Muscle of leg (tissue), 16 donors: ENCODE measurements around the gene RPP25L. TPM values are rescaled to one million over a fixed set of nuclear protein-coding genes. Genes with fewer than 3 reads are reported as not detected.

Source experiments
- DNase-seq: peaks from one replicate; pipeline ENCODE4 v3.0.0; 2013
- H3K27ac ChIP-seq: one replicate; pipeline ENCODE4 v1.5.1; 2013; ENCODE audit warnings: mild to moderate bottlenecking, low read length, control low read depth
- H3K27me3 ChIP-seq: one replicate; pipeline ENCODE4 v1.6.1; 2013; ENCODE audit warnings: low read length; ENCODE audit not compliant: control insufficient read depth, insufficient read depth
- H3K36me3 ChIP-seq: one replicate; pipeline ENCODE4 v1.6.1; 2013; ENCODE audit warnings: low read length; ENCODE audit not compliant: control insufficient read depth, insufficient read depth
- H3K4me1 ChIP-seq: one replicate; pipeline ENCODE4 v1.6.1; 2013; ENCODE audit warnings: low read length; ENCODE audit not compliant: control insufficient read depth, insufficient read depth
- H3K4me3 ChIP-seq: one replicate; pipeline ENCODE4 v1.5.1; 2013; ENCODE audit warnings: low read length, control low read depth
- H3K9me3 ChIP-seq: replicated peaks from 2 replicates; pipeline ENCODE4 v1.6.1; 2013; ENCODE audit warnings: low read depth, low read length; ENCODE audit not compliant: control insufficient read depth
- whole genome bisulfite sequencing: methylation state at CpG from one replicate; pipeline ENCODE4 v1.1.5; 2013; ENCODE audit warnings: missing lambda C conversion rate; ENCODE audit not compliant: insufficient coverage; 5-methylcytosine and 5-hydroxymethylcytosine counted together
- long read RNA-seq, 11 donors: transcript quantifications; one replicate each; lab custom pipeline, GENCODE V29; 2026
- polyA plus RNA-seq, 8 donors: library from polyadenylated mRNA; unstranded; fragments of 120-200 nt; gene quantifications; one replicate each; pipeline versions ENCODE4 v1.2.1 to v1.2.3, GENCODE V29; 2013; ENCODE audit warnings: inconsistent platforms in 1 of 8, low replicate concordance in 1 of 8; ENCODE audit not compliant: insufficient read length in 8 of 8, insufficient read depth in 1 of 8
- total RNA-seq: library from RNA; stranded (reverse); fragments of 120-200 nt; gene quantifications from one replicate; pipeline ENCODE4 v1.2.4, GENCODE V29; 2013

RPP25L gene
- total RNA-seq (26.1 TPM), polyA plus RNA-seq (10 to 100 TPM; 20.4 to 25.9 (median 22.0) TPM)
- long read RNA-seq, donor 1, partial matches to known transcripts, result 0 of 4 reads
- long read RNA-seq, donor 1, other reads (novel, unspliced or antisense), result 0 of 4 reads
- long read RNA-seq, donor 2, partial matches to known transcripts, result 0 of 2 reads
- long read RNA-seq, donor 2, other reads (novel, unspliced or antisense), result 0 of 2 reads
- long read RNA-seq, donor 3, transcript RPP25L-202 (2 exons, 888 nt), result major isoform, 21 of 37 reads
- long read RNA-seq, donor 3, partial matches to known transcripts, result 14 of 37 reads
- long read RNA-seq, donor 3, other reads (novel, unspliced or antisense), result 0 of 37 reads
- long read RNA-seq, donor 4, transcript RPP25L-202 (2 exons, 888 nt), result major isoform, 9 of 10 reads
- long read RNA-seq, donor 4, partial matches to known transcripts, result 0 of 10 reads
- long read RNA-seq, donor 4, other reads (novel, unspliced or antisense), result 0 of 10 reads
- long read RNA-seq, donor 5, transcript RPP25L-202 (2 exons, 888 nt), result major isoform, 25 of 51 reads
- long read RNA-seq, donor 5, partial matches to known transcripts, result 22 of 51 reads
- long read RNA-seq, donor 5, other reads (novel, unspliced or antisense), result 0 of 51 reads
- long read RNA-seq, donor 6, transcript RPP25L-202 (2 exons, 888 nt), result major isoform, 26 of 51 reads
- long read RNA-seq, donor 6, partial matches to known transcripts, result 21 of 51 reads
- long read RNA-seq, donor 6, other reads (novel, unspliced or antisense), result 0 of 51 reads
- long read RNA-seq, donor 7, transcript RPP25L-202 (2 exons, 888 nt), result major isoform, 22 of 24 reads
- long read RNA-seq, donor 7, partial matches to known transcripts, result 0 of 24 reads
- long read RNA-seq, donor 7, other reads (novel, unspliced or antisense), result 0 of 24 reads
- long read RNA-seq, donor 8, transcript RPP25L-202 (2 exons, 888 nt), result major isoform, 7 of 21 reads
- long read RNA-seq, donor 8, partial matches to known transcripts, result 13 of 21 reads
- long read RNA-seq, donor 8, other reads (novel, unspliced or antisense), result 0 of 21 reads
- long read RNA-seq, donor 9, transcript RPP25L-202 (2 exons, 888 nt), result major isoform, 7 of 9 reads
- long read RNA-seq, donor 9, partial matches to known transcripts, result 0 of 9 reads
- long read RNA-seq, donor 9, other reads (novel, unspliced or antisense), result 0 of 9 reads
- long read RNA-seq, donor 10, transcript RPP25L-202 (2 exons, 888 nt), result major isoform, 18 of 19 reads
- long read RNA-seq, donor 10, partial matches to known transcripts, result 0 of 19 reads
- long read RNA-seq, donor 10, other reads (novel, unspliced or antisense), result 0 of 19 reads
- long read RNA-seq, donor 11, transcript RPP25L-202 (2 exons, 888 nt), result major isoform, 23 of 26 reads
- long read RNA-seq, donor 11, partial matches to known transcripts, result 0 of 26 reads
- long read RNA-seq, donor 11, other reads (novel, unspliced or antisense), result 0 of 26 reads

DNA sequence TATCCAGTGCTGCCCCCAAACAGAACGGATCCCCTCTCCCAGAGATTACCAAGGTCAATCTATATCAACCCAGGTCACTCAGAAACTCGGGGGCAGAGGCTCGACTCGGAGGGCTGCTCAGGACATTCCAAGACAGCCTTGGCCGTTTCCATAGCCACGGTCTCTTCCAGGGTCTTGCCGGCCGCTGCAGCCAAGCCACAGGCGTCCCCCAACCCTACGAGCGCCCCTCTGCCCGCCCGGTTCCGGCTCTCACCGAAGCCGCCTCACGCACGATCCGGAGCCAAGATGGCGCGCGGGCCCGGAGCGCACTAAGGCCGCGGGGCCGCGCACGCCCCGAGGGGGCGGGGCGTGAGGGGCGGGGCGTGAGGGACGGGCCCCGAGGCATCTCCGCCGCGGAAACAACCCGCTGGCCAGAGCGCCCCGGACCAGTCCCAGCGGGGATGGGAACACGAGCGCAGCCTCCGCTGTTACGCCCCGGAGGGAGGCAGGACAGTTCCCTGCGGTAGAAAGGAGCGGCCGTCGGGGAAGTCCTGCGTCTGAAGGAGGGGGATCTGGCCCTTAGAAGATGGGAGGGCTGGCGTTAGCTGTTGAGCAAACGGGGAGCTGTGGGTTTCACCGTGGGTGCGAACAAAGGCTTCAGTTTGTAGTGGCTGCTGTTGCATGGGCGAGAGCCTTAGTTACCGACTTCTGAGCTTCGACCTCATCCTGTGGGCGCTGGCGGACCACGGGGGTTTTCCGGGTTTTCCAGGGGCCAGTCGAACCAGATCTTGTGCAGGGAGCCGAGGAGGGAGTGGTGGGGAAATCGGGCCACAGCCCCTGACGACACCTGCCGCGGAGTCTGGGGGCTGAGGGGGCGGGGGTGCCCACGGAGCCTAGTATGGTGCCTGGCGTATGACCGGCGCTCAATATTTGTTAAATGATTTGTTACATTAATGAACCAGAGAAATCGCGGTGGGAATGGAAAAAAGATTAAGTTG, at the start of gene RPP25L:
TSS of gene RPP25L (minus strand) at position 287 of the 977 bp plus-strand sequence. CDS start 801 bp downstream, outside the sequence.
- peak; percentile 96 for DNase-seq
- Histone ChIP-seq H3K4me3 (peak within 1 kb of the TSS; percentile 79), H3K9me3 (no peaks in the 10 kb centered on the region), H3K36me3 (peaks cover 29% of the 10 kb centered on the region), H3K4me1 (peaks cover 23% of the 10 kb centered on the region), H3K27me3 (no peaks in the 10 kb centered on the region), H3K27ac (peak within 1 kb of the TSS; percentile 84)
- under 1% methylated on average over 74 of the region's 77 CpGs for WGBS

DNA sequence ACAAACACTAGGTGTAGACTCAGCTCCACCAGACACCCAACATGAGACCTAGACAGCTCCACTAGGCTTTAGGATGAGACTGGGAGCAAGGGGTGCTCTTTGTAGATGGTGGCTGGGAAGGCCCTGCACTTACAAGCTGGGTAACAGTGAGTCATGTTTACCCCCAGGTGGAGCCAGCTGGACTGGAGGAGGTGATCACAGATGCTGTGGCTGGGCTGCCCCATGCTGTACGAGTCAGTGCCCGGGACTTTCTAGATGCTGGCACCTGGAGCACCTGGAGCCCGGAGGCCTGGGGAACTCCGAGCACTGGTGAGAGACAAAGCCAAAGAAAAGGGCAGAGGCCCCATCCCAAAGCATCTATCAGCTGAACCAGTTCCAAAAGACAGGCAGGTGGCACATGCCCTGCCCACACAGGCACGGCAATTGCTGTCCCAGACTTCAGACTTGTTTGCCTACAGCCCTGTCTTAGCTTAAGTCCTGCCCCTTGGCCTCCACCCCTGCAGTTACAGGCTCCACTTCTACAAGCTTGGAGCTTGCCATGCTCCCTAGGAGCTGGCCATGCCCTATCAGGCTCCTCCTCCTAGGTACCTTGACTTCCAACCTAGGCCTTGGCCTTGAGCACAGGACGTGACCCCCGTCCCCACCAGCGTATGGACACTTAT, 47.8 kb upstream of the RPP25L start:
- 88% methylated on average over 8 of the region's 8 CpGs for WGBS
- no peak for DNase-seq
- Histone ChIP-seq H3K36me3 (peaks cover 69% of the 10 kb centered on the region), H3K27me3 (no peaks in the 10 kb centered on the region), H3K27ac (no peak overlapping the region), H3K9me3 (no peaks in the 10 kb centered on the region), H3K4me1 (peaks cover 17% of the 10 kb centered on the region), H3K4me3 (no peak overlapping the region)

DNA sequence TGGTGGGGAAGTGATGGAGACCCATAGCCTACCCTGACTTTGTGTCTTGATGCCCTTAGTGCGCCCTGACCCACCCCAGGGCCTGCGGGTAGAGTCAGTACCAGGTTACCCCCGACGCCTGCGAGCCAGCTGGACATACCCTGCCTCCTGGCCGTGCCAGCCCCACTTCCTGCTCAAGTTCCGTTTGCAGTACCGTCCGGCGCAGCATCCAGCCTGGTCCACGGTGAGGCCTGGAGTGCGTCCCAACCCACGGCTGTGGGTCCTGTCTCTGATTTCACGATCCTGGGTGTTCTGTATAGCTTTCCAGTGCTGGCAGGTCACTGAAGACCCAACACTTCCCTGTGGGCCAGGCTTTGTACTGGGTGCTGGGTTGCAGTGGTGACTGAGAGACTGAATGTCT, 46.6 kb upstream of the RPP25L start:
- Histone ChIP-seq H3K27me3 (no peaks in the 10 kb centered on the region), H3K4me3 (no peak overlapping the region), H3K27ac (no peak overlapping the region), H3K36me3 (peaks cover 68% of the 10 kb centered on the region), H3K9me3 (no peaks in the 10 kb centered on the region), H3K4me1 (peaks cover 23% of the 10 kb centered on the region)
- DNase-seq, result no peak
- WGBS, result 85% methylated on average over 14 of the region's 14 CpGs

GRCh38 chr9:34656992-34657391, 45.1 kb upstream of the RPP25L start:
- WGBS, result 80% methylated on average over 1 of the region's 5 CpGs
- Histone ChIP-seq H3K27me3 (no peaks in the 10 kb centered on the region), H3K4me1 (peaks cover 37% of the 10 kb centered on the region), H3K4me3 (no peak overlapping the region), H3K27ac (no peak overlapping the region), H3K9me3 (no peaks in the 10 kb centered on the region), H3K36me3 (peaks cover 53% of the 10 kb centered on the region)
- no peak for DNase-seq

- Histone ChIP-seq H3K36me3 (peaks cover 38% of the 10 kb centered on the region), H3K4me3 (no peak overlapping the region), H3K27ac (peak overlapping the region; percentile 3), H3K4me1 (peaks cover 50% of the 10 kb centered on the region), H3K27me3 (no peaks in the 10 kb centered on the region), H3K9me3 (no peaks in the 10 kb centered on the region)
- DNase-seq, result no peak
- WGBS, result 69% methylated on average over 5 of the region's 5 CpGs
These were observed 43.5 kb upstream of the RPP25L start for GRCh38 chr9:34655394-34655793.

DNA sequence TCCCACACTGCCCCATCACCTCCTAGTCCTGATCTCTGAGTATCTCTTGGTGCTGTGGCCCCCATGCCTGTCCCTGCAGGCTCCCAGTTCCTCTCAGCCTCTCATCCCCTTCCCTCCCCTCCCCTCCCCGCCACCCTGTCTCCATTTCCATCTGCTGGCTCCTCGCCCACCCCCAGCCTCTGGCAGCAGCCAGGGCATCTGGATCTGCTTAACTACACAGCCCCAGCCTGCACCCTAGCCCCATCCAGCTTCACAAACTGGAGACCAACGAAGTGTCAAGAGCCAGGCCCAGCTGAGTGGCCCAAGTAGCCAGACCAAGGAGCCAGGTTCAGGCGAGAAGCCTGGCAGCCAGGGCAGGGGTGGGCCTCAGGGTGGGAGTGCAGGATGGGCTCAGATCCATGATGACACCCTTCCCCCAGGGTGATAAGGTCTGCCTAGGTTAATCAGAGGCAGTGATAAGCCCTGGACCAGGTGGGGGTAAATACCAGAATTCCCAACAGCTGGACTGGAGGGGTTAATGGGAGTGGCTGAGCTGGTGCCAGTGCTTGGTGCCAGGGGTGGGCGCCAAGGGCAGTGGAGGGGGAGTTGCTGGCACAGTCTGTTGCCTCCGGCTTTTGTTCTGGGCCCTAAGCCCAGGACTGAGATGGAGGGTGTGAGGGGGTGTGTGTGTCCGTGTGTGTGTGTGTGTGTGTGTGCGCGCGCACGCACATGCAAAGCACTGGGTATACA, 42.6 kb upstream of the RPP25L start:
- peaks cover 38% of the 10 kb centered on the region for H3K36me3 ChIP-seq
- H3K4me3 ChIP-seq, result peak overlapping the region; percentile 37
- no peaks in the 10 kb centered on the region for H3K9me3 ChIP-seq
- no peaks in the 10 kb centered on the region for H3K27me3 ChIP-seq
- H3K4me1 ChIP-seq, result peaks cover 50% of the 10 kb centered on the region
- 19% methylated on average over 3 of the region's 11 CpGs for WGBS
- peak; percentile 92 for DNase-seq
- peak overlapping the region; percentile 94 for H3K27ac ChIP-seq

DNA sequence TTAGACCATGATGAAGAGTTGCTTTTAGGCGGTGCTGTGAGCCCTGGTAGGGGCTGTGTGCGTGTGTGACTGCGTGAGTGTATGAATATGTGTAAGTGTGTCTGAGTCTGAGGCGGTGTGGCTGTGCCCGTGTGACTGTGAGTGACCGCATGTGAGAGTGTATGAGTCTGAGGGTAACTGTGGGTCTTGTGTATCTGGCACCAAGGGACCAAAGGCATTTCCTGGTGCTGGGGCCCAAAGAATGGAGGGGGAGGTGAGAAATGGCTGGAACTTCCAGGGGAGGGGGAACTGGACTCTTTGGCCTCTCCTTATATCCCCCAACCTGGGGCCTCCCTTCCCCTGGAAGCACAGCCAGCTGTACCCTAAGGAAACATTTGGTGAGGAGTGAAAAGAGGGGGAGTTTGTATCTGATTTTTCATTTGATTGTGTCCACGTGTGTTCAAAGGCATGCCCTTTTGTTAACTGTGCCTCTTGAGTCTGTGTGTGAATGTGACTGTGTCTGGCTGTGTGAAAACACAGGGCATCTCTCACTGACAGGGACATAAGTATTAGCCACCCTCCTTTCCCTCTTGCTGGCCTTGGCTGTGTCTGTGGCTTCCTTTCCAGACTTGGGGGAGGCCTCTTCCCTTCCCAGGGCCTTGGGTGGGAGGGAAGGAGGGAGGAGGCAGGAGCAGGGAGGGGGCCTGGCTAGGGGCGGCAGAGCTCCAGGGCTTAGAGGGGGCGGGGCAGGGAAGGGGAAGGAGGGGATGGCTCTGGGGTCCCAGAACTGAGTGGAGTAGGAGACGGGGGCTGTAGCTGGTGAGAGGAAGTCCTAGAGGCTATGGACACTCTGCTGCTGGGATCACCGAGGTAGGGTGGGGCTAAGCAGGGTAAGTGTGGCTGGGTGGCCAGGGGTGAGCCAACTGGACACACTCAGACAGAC, 41.5 kb upstream of the RPP25L start:
- DNase-seq, result peak; percentile 94
- 6% methylated on average over 9 of the region's 11 CpGs for WGBS

More for the DNA sequence above, 41.5 kb upstream of the RPP25L start:
- Histone ChIP-seq H3K27ac (peak overlapping the region; percentile 94), H3K4me3 (peak overlapping the region; percentile 52), H3K9me3 (no peaks in the 10 kb centered on the region), H3K27me3 (no peaks in the 10 kb centered on the region), H3K36me3 (peaks cover 44% of the 10 kb centered on the region), H3K4me1 (peaks cover 50% of the 10 kb centered on the region)
